Superior temporal gyrus (tissue), 1 donor: ENCODE results near the gene MTF1.
A peak's percentile ranks its signal among the peaks of the same experiment; 100 is the strongest.

ENCODE experiments used
- DNase-seq: peaks from one replicate; pipeline ENCODE4 v3.0.0-alpha.2; 2016; ENCODE audit errors: extremely low spot score

The MTF1 gene

GRCh38 chr1:37867784-37868183, 8.4 kb upstream of the MTF1 start:
- DNase-seq, result no peak

- DNase-seq, result no peak
Observed at GRCh38 chr1:37866491-37866890, 7.1 kb upstream of the MTF1 start.

GRCh38 chr1:37865348-37866120, 6.1 kb upstream of the MTF1 start:
- DNase-seq, result no peak

GRCh38 chr1:37862330-37862729, 2.9 kb upstream of the MTF1 start:
- DNase-seq, result no peak

GRCh38 chr1:37861151-37861550, 1.8 kb upstream of the MTF1 start:
- DNase-seq, result no peak

GRCh38 chr1:37860346-37860666, 914 bp upstream of the MTF1 start:
- DNase-seq, result no peak

GRCh38 chr1:37858931-37859506, 373 bp downstream of the MTF1 start:
- no peak for DNase-seq

GRCh38 chr1:37854406-37854805, 5.0 kb downstream of the MTF1 start:
- DNase-seq, result no peak

- DNase-seq, result no peak
Observed at GRCh38 chr1:37853157-37853556, 6.2 kb downstream of the MTF1 start.

- DNase-seq, result no peak
Observed at GRCh38 chr1:37851782-37852210, 7.6 kb downstream of the MTF1 start.

- DNase-seq, result peak; percentile 25
Observed at GRCh38 chr1:37851262-37851661, 8.1 kb downstream of the MTF1 start.

GRCh38 chr1:37850352-37850955, 8.9 kb downstream of the MTF1 start:
- DNase-seq, result no peak

GRCh38 chr1:37849480-37849879, 9.9 kb downstream of the MTF1 start:
- no peak for DNase-seq

- DNase-seq, result no peak
Observed at GRCh38 chr1:37846647-37847339, 12.6 kb downstream of the MTF1 start.

- no peak for DNase-seq
Observed at GRCh38 chr1:37845786-37846185, 13.6 kb downstream of the MTF1 start.

GRCh38 chr1:37845049-37845646, 14.2 kb downstream of the MTF1 start:
- no peak for DNase-seq

GRCh38 chr1:37844536-37844935, 14.9 kb downstream of the MTF1 start:
- no peak for DNase-seq

- no peak for DNase-seq
Observed at GRCh38 chr1:37841652-37842051, 17.7 kb downstream of the MTF1 start.

GRCh38 chr1:37840711-37841110, 18.7 kb downstream of the MTF1 start:
- DNase-seq, result no peak

- no peak for DNase-seq
Observed at GRCh38 chr1:37839676-37840075, 19.7 kb downstream of the MTF1 start.

GRCh38 chr1:37836788-37837187, 22.6 kb downstream of the MTF1 start:
- DNase-seq, result no peak

GRCh38 chr1:37831809-37832208, 27.6 kb downstream of the MTF1 start:
- DNase-seq, result no peak
